Stimulated activated CD8-positive, alpha-beta memory T cell treated with anti-CD3 and anti-CD28 coated beads, Interleukin-12 subunit alpha, Interleukin-12 subunit beta, amount 100 ng/mL, for 24 hours (primary cell): ENCODE results near the gene PHAF1.

Experiments used
- DNase-seq: peaks from one replicate; pipeline ENCODE4 v3.0.0-alpha.2; 2020; ENCODE audit errors: extremely low read depth

PHAF1 gene

GRCh38 chr16:67180166-67180565 lies 70.4 kb downstream of the PHAF1 start:
- no peak for DNase-seq

GRCh38 chr16:67181346-67181745 lies 71.6 kb downstream of the PHAF1 start:
- DNase-seq, result no peak

- DNase-seq, result no peak
These were observed 72.5 kb downstream of the PHAF1 start for GRCh38 chr16:67182288-67182687.

GRCh38 chr16:67183284-67183626 lies 73.5 kb downstream of the PHAF1 start:
- no peak for DNase-seq

GRCh38 chr16:67183627-67184452 lies 74.1 kb downstream of the PHAF1 start, which contains the start of gene MATCAP1:
Gene MATCAP1 (minus strand): TSS chr16:67183963. CDS start chr16:67180610, 3,353 bp downstream.
- DNase-seq, result peak; percentile 79

GRCh38 chr16:67184453-67184994 lies 74.8 kb downstream of the PHAF1 start:
- no peak for DNase-seq

GRCh38 chr16:67184995-67185650 lies 75.4 kb downstream of the PHAF1 start:
- DNase-seq, result peak; percentile 62

GRCh38 chr16:67185651-67186134 lies 76.0 kb downstream of the PHAF1 start:
- DNase-seq, result no peak

GRCh38 chr16:67186550-67186950 lies 76.8 kb downstream of the PHAF1 start:
- no peak for DNase-seq

GRCh38 chr16:67187175-67187890 lies 77.6 kb downstream of the PHAF1 start:
- no peak for DNase-seq

GRCh38 chr16:67188323-67188722 lies 78.6 kb downstream of the PHAF1 start:
- DNase-seq, result no peak

GRCh38 chr16:67188798-67189197 lies 79.1 kb downstream of the PHAF1 start:
- no peak for DNase-seq

GRCh38 chr16:67190041-67190440 lies 80.3 kb downstream of the PHAF1 start, which contains the start of gene EXOC3L1:
Gene EXOC3L1 (minus strand): TSS chr16:67190136. CDS start chr16:67189676, 460 bp downstream.
- DNase-seq, result no peak

GRCh38 chr16:67190448-67191399 lies 81.0 kb downstream of the PHAF1 start:
- DNase-seq, result no peak

GRCh38 chr16:67191411-67191994 lies 81.8 kb downstream of the PHAF1 start:
- DNase-seq, result no peak

GRCh38 chr16:67191995-67192681 lies 82.4 kb downstream of the PHAF1 start, which contains the start of gene E2F4:
Gene E2F4 (plus strand): TSS chr16:67192155. CDS start chr16:67192228, 73 bp downstream.
- peak; percentile 70 for DNase-seq

- no peak for DNase-seq
These were observed 83.1 kb downstream of the PHAF1 start for GRCh38 chr16:67192781-67193361.

GRCh38 chr16:67193536-67193935 lies 83.8 kb downstream of the PHAF1 start:
- no peak for DNase-seq

GRCh38 chr16:67194260-67194659 lies 84.5 kb downstream of the PHAF1 start:
- no peak for DNase-seq
